Caco-2 (cell line): ENCODE data around the gene UPK1B. TPM values are rescaled to one million over a fixed set of nuclear protein-coding genes. Genes with fewer than 3 reads are reported as not detected.

Experiments used
- BruUV-seq: library from RNA; stranded (reverse); fragments of 400-500 nt; replicated peaks from 2 replicates; lab custom pipeline; 2021; lab: Mats Ljungman, UMichigan
- CTCF ChIA-PET: fragments of 300-600 bp; sonication (Branson Sonifier 250); formaldehyde crosslinking; loops from one replicate; lab custom pipeline; 2022; ENCODE audit warnings: antibody characterized with exemption; lab: Charles Lee
- POLR2A ChIA-PET: fragments of 300-600 bp; sonication (Branson Sonifier 250); formaldehyde crosslinking; loops from one replicate; lab custom pipeline; 2022; ENCODE audit warnings: antibody characterized with exemption; lab: Charles Lee
- DNase-seq, 2 experiments: peaks; one replicate each; pipeline versions ENCODE4 v3.0.0 to v3.0.0-alpha.2; 2020 to 2022
- H3K27me3 ChIP-seq: replicated peaks from 2 replicates; pipeline ENCODE4 v1.6.0; 2011; ENCODE audit warnings: low read length; ENCODE audit not compliant: control insufficient read depth, insufficient read depth
- H3K36me3 ChIP-seq: 2 replicates; pipeline ENCODE4 v1.5.1; 2011; ENCODE audit warnings: low read length; ENCODE audit not compliant: control insufficient read depth, insufficient read depth
- H3K4me1 ChIP-seq: fragments of 250-450 bp; sonication (Bioruptor Pico); 2 replicates; pipeline ENCODE4 v1.5.1; 2020; ENCODE audit warnings: mild to moderate bottlenecking
- H3K4me3 ChIP-seq: 2 replicates; pipeline ENCODE4 v1.5.1; 2011; ENCODE audit warnings: low read depth, mild to moderate bottlenecking, control low read depth, low read length
- H3K9me3 ChIP-seq: fragments of 250-450 bp; sonication (Bioruptor Pico); 2 replicates; pipeline ENCODE4 v1.5.1; 2020; ENCODE audit warnings: mild to moderate bottlenecking, moderate library complexity
- H3K27ac Mint-ChIP-seq: one replicate; pipeline ENCODE4 v1.8.0; 2022; ENCODE audit warnings: mixed read lengths; ENCODE audit not compliant: unreplicated experiment
- H3K27me3 Mint-ChIP-seq: one replicate; pipeline ENCODE4 v1.8.0; 2022; ENCODE audit warnings: mixed read lengths; ENCODE audit not compliant: insufficient read depth, unreplicated experiment
- H3K36me3 Mint-ChIP-seq: one replicate; pipeline ENCODE4 v1.8.0; 2022; ENCODE audit warnings: mild to moderate bottlenecking, mixed read lengths; ENCODE audit not compliant: insufficient read depth, unreplicated experiment
- H3K4me1 Mint-ChIP-seq: one replicate; pipeline ENCODE4 v1.8.0; 2022; ENCODE audit warnings: low read depth, mixed read lengths; ENCODE audit not compliant: unreplicated experiment
- H3K4me3 Mint-ChIP-seq: one replicate; pipeline ENCODE4 v1.8.0; 2022; ENCODE audit warnings: mild to moderate bottlenecking, moderate library complexity, mixed read lengths; ENCODE audit not compliant: unreplicated experiment
- H3K9me3 Mint-ChIP-seq: one replicate; pipeline ENCODE4 v1.8.0; 2022; ENCODE audit warnings: mixed read lengths; ENCODE audit not compliant: unreplicated experiment
- CTCF ChIP-seq, 2 experiments: fragments of 200-600 bp in 1 of 2; IDR thresholded peaks; 1 replicate in 1 of 2; 2 replicates in 1 of 2; pipeline versions ENCODE4 v1.5.1 to v1.8.0; 2011 to 2022; ENCODE audit warnings: antibody characterized with exemption in 1 of 2, control low read depth in 1 of 2, inconsistent platforms in 1 of 2, low read depth in 1 of 2, low read length in 1 of 2, mild to moderate bottlenecking in 1 of 2, moderate library complexity in 1 of 2; ENCODE audit not compliant: insufficient read depth in 1 of 2, severe bottlenecking in 1 of 2, unreplicated experiment in 1 of 2
- intact Hi-C: fragments of 100-400 bp; cut with micrococcal nuclease; formaldehyde crosslinking; loops from one replicate; pipeline ENCODE4 v1.10.0; 2022; ENCODE audit not compliant: unreplicated experiment
- total RNA-seq: library from RNA; stranded (reverse); gene quantifications from 2 replicates; pipeline ENCODE4 v1.2.3, GENCODE V29; 2022

The UPK1B gene
- total RNA-seq, 1 experiment from 2014 or later: 0.50 TPM

- Histone ChIP-seq H3K27me3 (no peaks in the 10 kb centered on the region), H3K4me1 (no peaks in the 10 kb centered on the region), H3K9me3 (no peaks in the 10 kb centered on the region), H3K36me3 (peaks cover 3% of the 10 kb centered on the region; the same call in 1 of the 2 replicates), H3K4me3 (no peak overlapping the region)
- H3K27ac Mint-ChIP-seq: no peak overlapping the region
- no peak overlapping the region for H3K4me3 Mint-ChIP-seq
- H3K4me1 Mint-ChIP-seq: peaks cover 18% of the 10 kb centered on the region
- H3K27me3 Mint-ChIP-seq: no peaks in the 10 kb centered on the region
- no peaks in the 10 kb centered on the region for H3K9me3 Mint-ChIP-seq
- H3K36me3 Mint-ChIP-seq: peaks cover 73% of the 10 kb centered on the region
- POLR2A ChIA-PET: no interaction called here
- BruUV-seq: no TSS peak
- no peak for TF ChIP-seq CTCF (IDR thresholded peaks at IDR 0.05; ENCODE audit: insufficient read depth in 1 of 2, low read depth in 1 of 2, low read length in 1 of 2, severe bottlenecking in 1 of 2, unreplicated experiment in 1 of 2)
- intact Hi-C loops: no loop called here
- CTCF ChIA-PET: no interaction called here
- DNase-seq: no peak
Observed at GRCh38 chr3:119225121-119225520, 51.7 kb downstream of the UPK1B start.

GRCh38 chr3:119227070-119227850 is 53.9 kb downstream of the UPK1B start:
- no peak overlapping the region for H3K4me3 Mint-ChIP-seq
- H3K4me1 Mint-ChIP-seq: peaks cover 10% of the 10 kb centered on the region
- no peaks in the 10 kb centered on the region for H3K27me3 Mint-ChIP-seq
- no TSS peak for BruUV-seq
- H3K27ac Mint-ChIP-seq: no peak overlapping the region
- TF ChIP-seq CTCF (IDR thresholded peaks at IDR 0.05; ENCODE audit: insufficient read depth in 1 of 2, low read depth in 1 of 2, low read length in 1 of 2, severe bottlenecking in 1 of 2, unreplicated experiment in 1 of 2): no peak
- POLR2A ChIA-PET: interaction anchor here (0.7 to 0.9 kb wide), 2 partner anchors 13 to 14 kb away, joined by 3 to 4 read pairs; partner anchors contain the start of gene B4GALT4
- Histone ChIP-seq H3K9me3 (no peaks in the 10 kb centered on the region), H3K27me3 (no peaks in the 10 kb centered on the region), H3K4me3 (no peak overlapping the region), H3K36me3 (0 out of 2 replicates have a peak, but pooled peaks cover 3% of the 10 kb centered on the region), H3K4me1 (no peaks in the 10 kb centered on the region)
- H3K9me3 Mint-ChIP-seq: no peaks in the 10 kb centered on the region
- intact Hi-C loops: no loop called here
- H3K36me3 Mint-ChIP-seq: peaks cover 67% of the 10 kb centered on the region
- no peak for DNase-seq
- CTCF ChIA-PET: interaction anchor here (1.1 kb wide), 1 partner anchor 13 kb away, joined by 4 read pairs; the partner anchor contains the start of gene B4GALT4

GRCh38 chr3:119228373-119229145 is 55.2 kb downstream of the UPK1B start:
- no peak for TF ChIP-seq CTCF (IDR thresholded peaks at IDR 0.05; ENCODE audit: insufficient read depth in 1 of 2, low read depth in 1 of 2, low read length in 1 of 2, severe bottlenecking in 1 of 2, unreplicated experiment in 1 of 2)
- Mint-ChIP-seq H3K27me3 (no peaks in the 10 kb centered on the region), H3K27ac (no peak overlapping the region), H3K9me3 (no peaks in the 10 kb centered on the region), H3K4me1 (no peaks in the 10 kb centered on the region), H3K4me3 (no peak overlapping the region), H3K36me3 (peaks cover 63% of the 10 kb centered on the region)
- Histone ChIP-seq H3K27me3 (no peaks in the 10 kb centered on the region), H3K36me3 (peaks cover 3% of the 10 kb centered on the region; the same call in 1 of the 2 replicates), H3K4me1 (no peaks in the 10 kb centered on the region), H3K9me3 (no peaks in the 10 kb centered on the region), H3K4me3 (no peak overlapping the region)
- no peak for DNase-seq
- BruUV-seq: no TSS peak
- intact Hi-C loops: no loop called here
- POLR2A ChIA-PET: interaction anchor here (0.9 kb wide), 1 partner anchor 12 kb away, joined by 4 read pairs; the partner anchor contains the start of gene B4GALT4
- CTCF ChIA-PET: no interaction called here
